ENCODE results near the gene STATH.

DNA sequence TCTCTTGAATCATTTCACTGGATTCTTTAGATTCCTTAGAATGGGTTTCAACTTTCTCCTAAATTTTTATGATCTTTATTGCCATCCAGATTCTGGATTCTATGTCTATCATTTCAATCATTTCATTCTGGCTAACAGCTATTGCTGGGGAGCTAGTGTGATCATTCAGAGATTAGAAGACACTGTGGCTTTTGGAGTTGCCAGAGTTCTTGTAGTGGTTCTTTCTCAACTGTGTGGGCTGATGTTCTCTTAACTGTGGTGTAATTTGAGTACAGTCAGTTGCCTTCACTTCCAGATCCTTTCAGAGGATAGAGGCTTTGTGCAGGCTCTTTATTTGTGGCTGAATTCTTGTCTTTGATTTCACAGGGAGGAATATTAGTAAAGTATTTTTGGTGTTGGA is 18.2 kb upstream of the STATH start:
- TF ChIP-seq ZNF274 (IDR thresholded peaks at IDR 0.05; ENCODE audit: low read depth, low read length) (no peak), SUZ12 (IDR thresholded peaks at IDR 0.05; ENCODE audit: extremely low read depth, insufficient read depth, insufficient read length) (no peak)
